Chondrocyte (in vitro differentiated cells): Measurements from ENCODE around the gene ZNF804A. TPM values are rescaled to one million over a fixed set of nuclear protein-coding genes. Genes with fewer than 3 reads are reported as not detected.

Experiments used
- DNase-seq: peaks from one replicate; pipeline ENCODE4 v3.0.0; 2021; ENCODE audit warnings: mixed read lengths, low spot score
- H3K27ac Mint-ChIP-seq: one replicate; pipeline ENCODE4 v1.8.0; 2021; ENCODE audit warnings: mild to moderate bottlenecking, moderate library complexity, mixed read lengths; ENCODE audit not compliant: unreplicated experiment
- H3K27me3 Mint-ChIP-seq: 2 replicates; pipeline ENCODE4 v1.8.0; 2021; ENCODE audit warnings: low read depth, mixed read lengths
- H3K36me3 Mint-ChIP-seq: 2 replicates; pipeline ENCODE4 v1.8.0; 2021; ENCODE audit warnings: low read depth, mixed read lengths
- H3K4me1 Mint-ChIP-seq: 2 replicates; pipeline ENCODE4 v1.8.0; 2021; ENCODE audit warnings: low read depth, mild to moderate bottlenecking, mixed read lengths
- H3K4me3 Mint-ChIP-seq: one replicate; pipeline ENCODE4 v1.8.0; 2021; ENCODE audit warnings: mild to moderate bottlenecking, moderate library complexity, mixed read lengths; ENCODE audit not compliant: unreplicated experiment
- H3K9me3 Mint-ChIP-seq: 2 replicates; pipeline ENCODE4 v1.8.0; 2021; ENCODE audit warnings: low read depth, mixed read lengths
- CTCF ChIP-seq: fragments of 200-600 bp; sonication (generic); IDR thresholded peaks from 2 replicates; pipeline ENCODE4 v1.5.0; 2021; ENCODE audit warnings: antibody characterized with exemption, mild to moderate bottlenecking, moderate library complexity
- total RNA-seq: library from RNA; stranded (reverse); gene quantifications from 3 replicates; pipeline ENCODE4 v1.2.1, GENCODE V29; 2021

ZNF804A gene
- total RNA-seq, 1 donor from 2014 or later: not detected

- peaks cover 9% of the 10 kb centered on the region for H3K27me3 Mint-ChIP-seq
- no peak for TF ChIP-seq CTCF
- no peaks in the 10 kb centered on the region for H3K36me3 Mint-ChIP-seq
- DNase-seq: no peak
- H3K9me3 Mint-ChIP-seq: no peaks in the 10 kb centered on the region
- no peaks in the 10 kb centered on the region for H3K4me1 Mint-ChIP-seq
- H3K27ac Mint-ChIP-seq: no peak overlapping the region
- H3K4me3 Mint-ChIP-seq: no peak overlapping the region
Observed at GRCh38 chr2:184780384-184780783, 182.1 kb downstream of the ZNF804A start.

- Mint-ChIP-seq H3K4me1 (no peaks in the 10 kb centered on the region), H3K27ac (no peak overlapping the region), H3K27me3 (peaks cover 7% of the 10 kb centered on the region), H3K4me3 (no peak overlapping the region), H3K36me3 (no peaks in the 10 kb centered on the region), H3K9me3 (no peaks in the 10 kb centered on the region)
- TF ChIP-seq CTCF: no peak
- no peak for DNase-seq
Observed at GRCh38 chr2:184780944-184781343, 182.6 kb downstream of the ZNF804A start.

- H3K4me3 Mint-ChIP-seq: no peak overlapping the region
- no peaks in the 10 kb centered on the region for H3K36me3 Mint-ChIP-seq
- DNase-seq: no peak
- H3K27ac Mint-ChIP-seq: no peak overlapping the region
- TF ChIP-seq CTCF: no peak
- H3K4me1 Mint-ChIP-seq: no peaks in the 10 kb centered on the region
- peaks cover 3% of the 10 kb centered on the region for H3K27me3 Mint-ChIP-seq
- H3K9me3 Mint-ChIP-seq: peaks cover 4% of the 10 kb centered on the region
Observed at GRCh38 chr2:184783576-184783975, 185.2 kb downstream of the ZNF804A start.

GRCh38 chr2:184793176-184793575 is 194.8 kb downstream of the ZNF804A start:
- H3K36me3 Mint-ChIP-seq: no peaks in the 10 kb centered on the region
- no peaks in the 10 kb centered on the region for H3K4me1 Mint-ChIP-seq
- DNase-seq: no peak
- H3K27me3 Mint-ChIP-seq: peaks cover 10% of the 10 kb centered on the region
- H3K27ac Mint-ChIP-seq: no peak overlapping the region
- no peak for TF ChIP-seq CTCF
- no peak overlapping the region for H3K4me3 Mint-ChIP-seq
- peaks cover 14% of the 10 kb centered on the region for H3K9me3 Mint-ChIP-seq

- H3K27me3 Mint-ChIP-seq: peaks cover 10% of the 10 kb centered on the region
- TF ChIP-seq CTCF: no peak
- no peak for DNase-seq
- H3K4me3 Mint-ChIP-seq: no peak overlapping the region
- H3K9me3 Mint-ChIP-seq: peaks cover 5% of the 10 kb centered on the region
- no peaks in the 10 kb centered on the region for H3K4me1 Mint-ChIP-seq
- H3K36me3 Mint-ChIP-seq: no peaks in the 10 kb centered on the region
- no peak overlapping the region for H3K27ac Mint-ChIP-seq
Observed at GRCh38 chr2:184799379-184799778, 201.1 kb downstream of the ZNF804A start.
